Epithelial cell of prostate (primary cell): Measurements from ENCODE around the gene MTMR6.

Experiments used
- DNase-seq: peaks from one replicate; pipeline ENCODE4 v3.0.0-alpha.2; 2011; ENCODE audit warnings: low read depth, low spot score
- H3K27ac ChIP-seq: fragments of 450-650 bp; 2 replicates; pipeline ENCODE4 v1.5.1; 2017; ENCODE audit warnings: mild to moderate bottlenecking

The MTMR6 gene

DNA sequence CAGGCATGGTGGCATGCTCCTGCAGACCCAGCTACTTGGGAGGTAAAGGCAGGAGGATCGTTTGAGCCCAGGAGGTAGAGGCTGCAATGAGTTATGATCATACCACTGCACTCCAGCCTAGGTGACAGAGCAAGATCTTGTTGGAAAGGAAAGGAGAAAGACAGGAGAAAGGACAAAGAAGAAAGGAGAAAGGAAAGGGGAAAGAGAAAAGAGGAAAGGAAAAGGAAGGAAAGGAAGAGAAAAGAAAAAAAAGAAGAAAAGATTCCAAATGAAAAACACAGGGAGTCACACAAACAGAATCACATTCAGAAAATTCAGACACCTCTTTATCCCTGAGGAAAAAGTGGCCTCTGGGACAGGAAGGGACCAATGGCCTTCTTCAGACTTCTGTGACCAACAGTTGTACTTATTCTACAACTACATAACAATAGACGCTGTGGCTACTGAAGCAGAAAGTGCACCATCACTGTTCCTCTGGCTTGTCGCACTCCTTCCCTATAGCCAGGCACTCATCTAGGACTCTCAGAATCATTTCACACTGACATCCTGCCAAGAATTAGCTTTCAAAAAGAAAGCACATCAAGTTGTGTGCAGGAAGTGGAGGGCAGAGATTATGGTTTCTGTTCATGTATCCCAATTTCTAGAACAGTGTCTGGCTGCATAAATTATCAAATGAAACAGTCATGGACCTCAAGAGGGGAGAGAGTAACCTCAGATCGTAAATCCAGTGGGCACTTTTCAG, 5.9 kb downstream of the MTMR6 start:
- DNase-seq: no peak
- no peak overlapping the region for H3K27ac ChIP-seq

DNA sequence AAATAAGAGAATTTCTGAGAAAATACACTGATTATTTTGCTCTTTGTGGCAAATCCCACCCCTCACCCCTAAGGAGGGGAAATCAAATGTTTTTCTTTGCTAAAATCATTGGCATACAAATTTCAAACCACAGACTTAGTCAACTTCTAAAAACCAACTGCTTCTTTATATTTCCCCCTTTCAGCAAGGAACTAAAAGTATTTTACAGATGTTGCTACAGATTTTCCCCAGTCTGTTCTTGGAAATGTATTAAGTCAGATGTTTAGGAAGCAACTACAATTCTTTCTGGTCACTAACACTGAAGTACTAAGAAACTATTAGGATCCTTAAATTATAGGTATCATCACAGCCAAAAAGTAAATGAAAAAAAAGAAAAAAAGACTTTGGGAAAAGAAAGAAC, 6.9 kb downstream of the MTMR6 start:
- DNase-seq: no peak
- no peak overlapping the region for H3K27ac ChIP-seq

DNA sequence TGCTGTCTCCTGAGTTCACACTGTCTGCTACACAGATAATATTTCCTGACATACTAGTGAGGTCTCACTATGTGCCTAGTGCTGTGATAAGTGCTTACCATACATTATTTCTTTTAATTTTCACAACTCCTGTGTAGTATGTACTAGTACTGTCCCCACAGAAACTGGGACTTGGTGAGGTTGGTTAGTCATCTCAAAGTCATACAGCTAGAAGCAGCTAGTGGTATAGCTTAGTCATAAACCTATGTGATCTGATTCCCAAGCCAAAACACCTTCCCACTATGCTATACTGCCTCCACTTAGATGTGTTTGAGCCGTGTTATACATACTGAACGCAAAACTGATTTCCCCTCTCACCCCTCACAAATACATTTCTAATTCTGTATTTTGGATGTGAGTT, 10.5 kb downstream of the MTMR6 start:
- peak; percentile 37 for DNase-seq
- no peak overlapping the region for H3K27ac ChIP-seq

DNA sequence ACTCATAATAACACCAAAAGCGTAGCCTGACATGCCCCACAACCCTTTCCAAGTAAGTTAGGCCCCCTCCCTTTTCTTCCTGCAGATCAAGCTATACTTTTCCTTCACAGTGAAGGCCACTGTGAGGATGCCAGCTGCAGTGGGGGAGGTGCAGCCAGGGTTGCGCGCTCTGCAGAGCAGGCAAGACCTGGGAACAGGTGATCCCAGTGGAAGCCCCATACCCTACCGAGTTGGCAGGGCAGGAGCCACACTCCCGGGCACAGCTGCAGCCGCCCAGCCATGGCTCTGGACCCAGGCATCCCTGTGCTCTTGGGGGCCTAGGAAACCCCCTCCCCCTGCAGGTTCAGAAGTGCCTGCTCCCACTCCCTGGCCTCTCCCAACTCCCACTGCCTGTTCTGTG, 18.7 kb downstream of the MTMR6 start:
- no peak overlapping the region for H3K27ac ChIP-seq
- DNase-seq: no peak

DNA sequence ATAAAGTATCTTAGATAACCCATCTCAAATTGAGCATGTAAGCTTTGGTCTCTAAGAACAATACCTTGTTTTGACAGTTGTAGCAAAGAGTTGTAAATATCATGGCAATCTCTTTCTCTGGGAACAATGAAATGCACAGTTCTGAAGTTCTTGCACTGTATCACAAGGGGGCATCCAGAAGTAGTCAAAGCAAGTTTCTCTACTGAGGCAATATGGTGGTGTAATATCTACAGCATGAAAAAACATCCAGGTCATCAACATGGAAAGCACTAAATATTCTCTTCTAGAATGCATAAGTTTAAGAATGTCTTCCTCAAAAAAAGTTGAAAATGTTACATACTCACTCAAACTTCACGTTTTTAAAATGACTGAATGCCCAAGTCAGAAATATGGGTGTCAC, 19.6 kb downstream of the MTMR6 start:
- H3K27ac ChIP-seq: no peak overlapping the region
- DNase-seq: no peak

DNA sequence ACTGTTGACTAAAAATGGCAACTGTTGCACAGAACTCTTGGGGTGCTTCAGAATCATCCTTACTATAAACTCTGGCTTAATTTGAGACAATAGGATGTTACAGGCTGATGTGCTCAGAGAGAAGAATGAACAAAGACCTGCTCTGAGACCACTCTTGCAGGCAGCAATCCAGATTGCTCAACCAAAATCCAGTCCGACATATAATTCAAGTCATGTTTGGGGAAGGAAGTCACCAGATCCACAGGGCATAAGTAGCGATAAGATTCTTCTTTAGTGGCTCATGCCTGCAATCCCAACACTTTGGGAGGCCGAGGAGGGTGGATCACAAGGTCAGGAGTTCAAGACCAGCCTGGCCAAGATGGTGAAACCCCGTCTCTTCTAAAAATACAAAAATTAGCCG, 20.6 kb downstream of the MTMR6 start:
- H3K27ac ChIP-seq: no peak overlapping the region
- no peak for DNase-seq

DNA sequence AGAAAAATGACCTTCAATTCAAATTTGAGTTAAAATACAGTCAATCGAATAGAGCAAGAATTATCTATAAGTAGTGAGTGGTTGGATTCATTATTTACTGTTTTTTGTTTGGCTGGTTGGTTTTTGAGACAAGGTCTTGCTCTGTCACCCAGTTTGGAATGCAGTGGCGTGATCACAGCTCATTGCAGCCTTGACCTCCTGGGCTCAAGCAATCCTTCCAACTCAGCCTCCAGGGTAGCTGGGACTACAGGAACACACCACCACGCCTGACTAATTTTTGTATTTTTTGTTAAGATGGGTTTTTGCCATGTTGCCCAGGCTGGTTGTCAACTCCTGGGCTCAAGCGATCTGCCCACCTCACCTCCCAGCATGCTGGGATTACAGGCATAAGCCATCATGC, 25.0 kb downstream of the MTMR6 start:
- no peak for DNase-seq
- no peak overlapping the region for H3K27ac ChIP-seq

DNA sequence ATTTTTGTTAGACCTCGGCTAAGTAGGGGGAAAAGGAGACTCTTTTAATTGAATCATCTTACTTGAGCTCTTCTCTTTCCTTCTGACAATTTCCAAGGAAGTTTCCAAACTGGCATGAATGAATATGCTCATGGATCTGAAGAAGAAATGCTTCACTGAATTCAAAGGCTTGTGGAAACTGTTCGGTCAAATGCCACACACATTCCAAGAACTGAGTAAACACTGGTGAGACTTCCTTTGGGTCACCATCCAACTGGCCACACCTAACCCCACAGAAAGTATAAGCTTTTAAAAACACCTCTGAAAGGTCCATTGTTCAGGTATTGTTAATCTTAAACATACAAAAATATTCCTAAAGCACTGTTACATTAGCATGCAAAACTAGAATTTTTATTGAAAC, 33.6 kb downstream of the MTMR6 start:
- H3K27ac ChIP-seq: peak overlapping the region; percentile 57
- no peak for DNase-seq

DNA sequence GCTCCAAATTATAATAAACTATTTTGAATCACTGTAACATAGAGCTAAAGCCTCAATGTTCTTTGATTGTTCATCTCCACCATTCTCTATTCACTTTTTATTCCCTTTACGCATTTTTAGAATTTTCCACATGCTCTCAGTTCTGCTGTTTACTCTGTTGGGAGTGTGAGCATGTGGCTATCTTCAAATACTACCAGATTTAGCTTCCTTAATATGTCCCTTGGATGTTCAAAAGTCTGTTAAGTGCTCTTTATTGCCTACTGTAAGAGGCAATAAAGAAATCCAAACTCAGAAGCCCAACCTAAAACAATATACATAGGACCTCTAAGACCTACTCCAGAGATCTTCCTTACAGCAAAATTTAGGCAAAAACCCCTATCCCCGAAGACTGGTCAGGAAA, 34.5 kb downstream of the MTMR6 start:
- H3K27ac ChIP-seq: no peak overlapping the region

DNA sequence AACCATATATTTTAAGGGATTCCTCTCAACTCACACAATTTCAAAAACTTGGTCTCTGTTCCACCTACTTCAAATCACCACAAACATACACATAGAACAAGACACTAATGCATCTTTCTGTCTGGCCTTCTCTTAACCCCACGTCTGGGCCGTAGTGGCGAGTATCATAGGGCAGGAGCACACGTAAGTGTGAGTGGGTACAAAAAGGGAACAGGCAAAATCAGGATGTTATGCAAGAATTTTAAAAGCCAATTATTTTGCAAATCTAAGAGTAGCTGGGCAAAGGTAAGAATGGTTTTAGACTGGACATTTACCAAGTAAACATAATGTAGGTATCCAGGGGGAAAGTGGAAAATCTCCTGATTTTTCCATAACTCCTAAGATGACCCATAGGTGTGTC, 35.1 kb downstream of the MTMR6 start:
- DNase-seq: no peak
- H3K27ac ChIP-seq: no peak overlapping the region

More for the DNA sequence above, 34.5 kb downstream of the MTMR6 start:
- DNase-seq: no peak

DNA sequence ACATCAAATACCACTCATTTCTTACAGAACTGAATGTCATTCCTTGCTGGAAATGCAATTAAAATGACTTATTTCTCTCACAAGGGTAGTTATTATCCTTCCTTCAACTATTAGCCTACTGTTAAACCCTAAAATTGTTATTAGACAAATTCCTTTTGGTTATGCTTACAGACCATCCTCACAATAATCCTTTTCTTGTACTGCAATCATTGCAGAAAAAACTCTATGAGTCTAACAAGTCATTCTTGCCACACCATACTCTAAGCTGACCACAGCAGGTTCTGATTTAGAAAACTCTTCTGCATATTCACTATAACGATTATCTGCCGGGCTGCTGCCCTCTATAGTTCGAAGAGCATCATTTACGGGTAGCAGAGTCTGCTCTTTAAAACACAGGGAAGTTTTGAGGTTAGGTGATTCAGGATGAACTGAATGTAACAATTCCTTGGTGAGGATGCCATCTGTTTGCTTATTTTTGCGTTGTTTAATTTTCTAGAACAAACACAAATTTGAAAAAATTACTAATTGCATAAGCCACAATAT, 38.2 kb downstream of the MTMR6 start:
- no peak for DNase-seq
- no peak overlapping the region for H3K27ac ChIP-seq

DNA sequence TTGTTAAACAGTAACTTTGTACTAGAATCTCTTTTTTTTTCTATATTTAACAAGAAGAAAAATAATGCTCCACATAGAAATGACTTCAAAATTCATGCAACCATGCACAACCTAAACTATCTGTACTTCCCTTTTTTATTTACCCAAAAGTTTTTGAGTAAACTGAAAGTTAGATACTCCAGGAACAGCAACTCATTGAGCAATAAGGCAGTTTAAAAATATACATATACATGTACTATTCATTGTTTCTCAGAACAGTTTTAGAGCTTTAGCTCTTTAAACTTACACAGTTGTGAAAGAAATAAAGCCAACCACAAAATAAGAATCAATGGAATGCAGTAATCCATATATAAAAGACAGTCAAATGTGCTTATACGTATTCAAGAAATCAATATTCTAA, 39.2 kb downstream of the MTMR6 start:
- DNase-seq: no peak
- no peak overlapping the region for H3K27ac ChIP-seq

DNA sequence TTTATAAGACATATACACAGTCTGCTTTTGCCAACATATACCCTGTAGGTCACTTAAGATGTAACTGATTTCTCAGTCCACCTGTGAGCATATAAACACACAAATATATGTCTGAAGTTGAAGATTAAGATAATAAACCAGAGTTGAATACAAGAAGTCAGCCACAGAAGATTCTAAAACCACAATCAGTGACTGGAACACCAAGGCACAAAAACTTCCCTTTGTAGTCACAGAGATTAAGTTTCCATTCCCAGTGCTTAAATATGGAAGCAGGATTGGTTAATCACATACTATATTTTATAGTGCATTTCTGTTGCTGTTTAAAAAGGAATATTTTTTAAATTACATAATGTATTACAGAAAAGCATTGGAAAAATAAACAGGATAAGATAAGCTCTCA, 39.9 kb downstream of the MTMR6 start:
- DNase-seq: no peak

DNA sequence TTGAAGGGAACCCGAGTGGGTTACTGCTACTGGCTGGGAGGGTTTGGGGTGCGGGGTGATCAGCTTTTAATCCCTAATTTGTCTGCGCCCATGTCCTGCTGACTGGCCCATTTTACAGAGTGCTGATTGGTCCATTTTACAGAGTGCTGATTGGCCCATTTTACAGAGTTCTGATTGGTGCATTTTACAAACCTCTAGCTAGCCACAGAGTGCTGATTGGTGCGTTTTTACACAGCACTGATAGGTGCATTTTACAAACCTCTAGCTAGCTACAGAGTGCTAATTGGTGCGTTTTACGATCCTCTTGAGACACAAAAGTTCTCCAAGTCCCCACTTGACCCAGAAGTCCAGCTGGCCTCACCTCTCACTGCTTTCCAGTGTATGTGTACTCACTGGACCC, 43.2 kb downstream of the MTMR6 start:
- no peak for DNase-seq
- no peak overlapping the region for H3K27ac ChIP-seq

More for the DNA sequence above, 39.9 kb downstream of the MTMR6 start:
- H3K27ac ChIP-seq: no peak overlapping the region

DNA sequence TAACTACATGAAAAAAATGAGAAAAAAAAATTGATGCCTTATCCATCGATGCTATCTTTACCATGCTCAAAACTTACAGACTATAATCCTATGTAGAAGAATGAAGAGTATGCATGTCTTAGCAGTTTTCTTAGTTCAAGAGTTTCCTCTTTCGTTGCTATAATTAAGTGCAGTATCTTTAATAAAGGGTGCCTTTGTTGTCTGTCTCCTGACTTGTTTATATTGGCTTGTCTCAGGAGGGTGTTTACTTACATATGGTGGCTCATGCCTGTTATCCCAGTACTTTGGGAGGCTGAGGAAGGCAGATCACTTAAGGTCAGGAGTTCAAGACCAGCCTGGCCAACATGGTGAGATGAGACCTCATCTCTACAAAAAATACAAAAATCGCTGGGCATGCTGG, 44.3 kb downstream of the MTMR6 start:
- DNase-seq: no peak
- no peak overlapping the region for H3K27ac ChIP-seq

DNA sequence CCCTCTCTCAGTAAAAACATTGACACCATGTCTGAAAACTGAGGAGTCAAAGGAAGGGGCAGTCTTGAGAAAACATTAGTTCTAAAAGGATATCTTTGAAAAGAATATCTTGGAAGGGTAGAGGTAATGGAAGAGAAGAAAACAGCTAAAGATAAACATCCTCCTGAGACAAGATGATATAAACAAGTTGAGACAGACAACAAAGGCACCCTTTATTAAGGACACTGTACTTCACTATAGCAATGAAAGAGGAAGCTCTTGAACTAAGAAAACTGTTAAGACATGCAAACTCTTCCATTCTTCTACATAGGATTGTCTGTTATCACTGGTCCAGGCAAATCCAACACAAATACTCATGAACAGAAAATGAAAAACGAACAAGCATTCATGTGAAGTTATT, 46.3 kb downstream of the MTMR6 start:
- DNase-seq: no peak
- H3K27ac ChIP-seq: no peak overlapping the region

DNA sequence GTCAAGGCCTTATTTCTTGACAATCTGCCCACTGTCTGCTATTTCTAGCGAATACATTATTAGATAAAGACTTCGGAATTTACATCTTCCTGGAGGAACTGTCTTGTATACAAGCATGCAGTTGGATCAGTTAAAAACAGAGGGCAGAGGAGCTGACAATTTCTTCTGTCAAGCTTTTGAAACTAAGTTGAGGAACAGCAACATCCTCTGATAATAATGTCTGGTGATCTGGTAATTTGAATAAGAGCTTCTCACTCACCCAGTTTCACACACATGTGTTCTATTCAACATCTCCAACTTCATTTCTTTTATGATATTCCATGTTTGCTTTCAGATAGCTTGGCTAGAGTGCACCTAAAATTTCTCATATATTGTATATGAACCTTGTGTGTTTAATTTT, 50.2 kb downstream of the MTMR6 start:
- no peak overlapping the region for H3K27ac ChIP-seq
- no peak for DNase-seq

DNA sequence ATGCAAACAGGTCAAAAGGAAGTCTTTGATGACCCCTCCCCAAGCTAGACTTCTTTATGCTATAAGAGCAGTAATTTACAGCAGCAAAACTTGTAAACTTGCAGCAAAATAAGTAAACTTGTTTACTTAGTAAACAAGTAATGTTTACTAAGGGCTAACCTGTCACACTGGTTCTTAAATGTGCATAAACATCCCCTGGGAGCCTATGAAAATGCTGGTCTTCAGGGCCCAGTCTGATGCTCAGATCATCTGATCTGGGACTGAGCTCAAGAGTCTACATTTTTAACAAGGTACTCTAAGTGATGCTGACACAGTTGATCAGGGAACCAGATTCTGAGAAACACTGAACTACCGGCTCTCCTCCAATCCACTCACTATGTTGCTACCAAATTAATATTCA, 53.4 kb downstream of the MTMR6 start:
- no peak for DNase-seq
- H3K27ac ChIP-seq: no peak overlapping the region

DNA sequence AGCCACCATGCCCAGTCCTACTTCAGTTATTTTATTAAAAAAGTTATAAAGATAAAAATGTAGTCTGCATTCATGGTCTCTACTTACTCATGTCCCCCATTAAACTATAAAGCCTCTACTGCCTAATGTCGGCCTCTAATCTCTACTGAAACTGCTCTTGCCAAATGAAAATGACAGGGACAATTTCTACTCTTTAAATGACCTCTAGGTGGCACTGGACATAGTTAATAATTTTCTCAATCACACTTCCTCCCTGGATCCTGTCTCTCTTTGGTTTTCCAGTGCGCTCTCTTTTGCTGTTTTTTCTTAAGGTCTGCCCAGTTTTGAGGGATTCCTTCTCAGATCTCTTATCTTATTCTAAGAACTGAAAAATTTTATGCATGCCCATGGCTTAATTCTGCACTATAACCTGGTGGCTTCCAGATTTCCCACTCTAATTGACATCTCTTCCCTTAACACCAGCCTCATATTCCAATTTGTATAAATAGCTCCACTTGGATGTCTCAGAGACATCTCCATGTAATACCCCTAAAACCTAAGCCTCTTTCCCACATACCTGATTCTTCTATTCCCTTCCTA, 54.3 kb downstream of the MTMR6 start:
- no peak for DNase-seq
- H3K27ac ChIP-seq: no peak overlapping the region

DNA sequence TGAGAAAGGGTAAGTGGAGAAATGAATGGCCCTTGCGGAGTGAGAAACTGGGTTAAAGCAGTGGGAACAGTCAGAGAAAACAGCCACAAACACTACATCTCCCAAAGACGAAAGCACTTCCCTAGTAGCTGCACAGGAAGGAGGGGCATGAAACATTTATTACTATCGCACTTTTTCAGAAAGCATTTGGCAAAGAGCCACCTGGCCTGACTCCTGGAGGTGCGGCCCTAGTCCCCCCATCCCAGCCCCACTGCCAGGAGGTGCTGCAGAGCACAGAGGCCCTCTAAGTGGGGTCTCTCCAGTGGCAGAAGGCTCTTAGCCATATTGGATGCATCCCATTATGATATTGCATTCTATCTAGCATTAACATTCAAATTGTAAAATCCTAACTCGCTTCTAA, 55.8 kb downstream of the MTMR6 start:
- DNase-seq: no peak
- no peak overlapping the region for H3K27ac ChIP-seq

DNA sequence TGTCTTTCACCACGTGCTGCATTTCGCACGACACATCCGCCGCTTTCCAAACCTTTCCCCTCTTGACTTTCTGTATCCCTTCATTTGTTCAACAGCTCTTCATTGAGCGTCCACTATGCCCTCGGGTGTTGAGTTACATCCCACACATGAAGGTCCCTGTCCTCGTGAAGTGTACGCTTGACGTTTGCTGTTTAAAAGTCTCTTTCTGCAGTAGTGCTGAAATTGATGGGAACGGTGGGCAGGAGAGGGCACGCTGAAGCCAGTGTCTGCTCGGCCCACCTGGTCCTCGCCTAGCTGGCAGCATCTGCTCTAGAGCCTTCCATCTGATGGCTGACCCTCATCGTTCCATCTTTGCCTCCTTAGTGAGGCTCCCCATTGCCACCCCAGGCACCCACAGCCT, 59.6 kb downstream of the MTMR6 start:
- H3K27ac ChIP-seq: no peak overlapping the region
- no peak for DNase-seq

DNA sequence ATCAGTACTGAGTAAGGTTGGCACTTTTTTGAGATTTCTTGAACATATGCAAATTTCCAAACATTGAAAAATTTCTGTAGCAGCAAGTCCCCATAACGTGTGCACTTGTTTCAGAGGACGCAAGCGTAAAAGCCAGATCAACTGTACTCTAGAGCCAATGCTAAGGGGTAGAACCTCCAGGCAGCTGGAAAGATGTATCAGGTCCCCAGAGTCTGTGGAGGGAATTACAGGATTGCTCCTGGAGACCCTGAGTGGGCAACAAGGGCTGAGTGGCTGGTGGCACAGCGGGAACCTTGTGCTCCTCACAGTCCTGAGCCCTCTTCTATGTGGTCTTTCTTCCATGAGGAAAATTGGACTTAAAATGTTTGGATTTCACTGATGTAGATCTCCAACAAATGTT, 61.3 kb downstream of the MTMR6 start:
- DNase-seq: no peak
- no peak overlapping the region for H3K27ac ChIP-seq
